ENCODE data around the gene STK10.
"Not testable (repeated sequence)": the region's sequence is repeated elsewhere in the genome, so short reads cannot be mapped to it uniquely, and the experiment has no call there.

Gene STK10

DNA sequence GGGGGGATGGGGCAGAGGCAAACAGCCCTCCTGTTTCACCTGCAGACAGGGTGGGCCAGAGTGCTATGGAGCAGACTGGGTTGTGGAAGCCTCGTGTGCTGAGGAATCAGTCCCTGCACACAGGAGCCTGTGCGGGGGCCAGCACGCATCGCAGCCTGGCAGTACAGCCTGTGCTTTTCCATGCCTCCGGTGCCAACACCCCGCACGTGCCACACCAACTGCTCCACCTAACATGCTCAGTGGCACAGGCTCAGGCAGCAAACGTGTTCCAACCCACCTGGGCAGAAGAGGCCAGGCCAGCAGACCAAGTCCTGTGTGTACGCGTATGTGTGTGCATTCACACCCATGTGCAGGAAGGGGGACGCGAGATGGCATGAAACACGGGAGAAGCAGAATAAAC lies 144.2 kb downstream of the STK10 start:
- H3K36me3 ChIP-seq (ENCODE audit: insufficient read depth, low read length): no peaks in the 10 kb centered on the region
- H3K9me3 ChIP-seq (ENCODE audit: low read depth, low read length): no peaks in the 10 kb centered on the region
- H3K9ac ChIP-seq (ENCODE audit: insufficient read length): no peak overlapping the region
- no peak overlapping the region for H3K27ac ChIP-seq
- no peak for DNase-seq (ENCODE audit: low read depth, low spot score)
- no peak for TF ChIP-seq POLR2AphosphoS5 (IDR thresholded peaks at IDR 0.05; ENCODE audit: borderline replicate concordance, low read depth, low read length)
- no peak for TF ChIP-seq FOXP2 (optimal IDR thresholded peaks at IDR 0.05; ENCODE audit: control extremely low read depth, extremely low read length, insufficient read depth)
- no peak for TF ChIP-seq EZH2 (IDR thresholded peaks at IDR 0.05)
- no peak overlapping the region for H3K4me3 ChIP-seq

DNA sequence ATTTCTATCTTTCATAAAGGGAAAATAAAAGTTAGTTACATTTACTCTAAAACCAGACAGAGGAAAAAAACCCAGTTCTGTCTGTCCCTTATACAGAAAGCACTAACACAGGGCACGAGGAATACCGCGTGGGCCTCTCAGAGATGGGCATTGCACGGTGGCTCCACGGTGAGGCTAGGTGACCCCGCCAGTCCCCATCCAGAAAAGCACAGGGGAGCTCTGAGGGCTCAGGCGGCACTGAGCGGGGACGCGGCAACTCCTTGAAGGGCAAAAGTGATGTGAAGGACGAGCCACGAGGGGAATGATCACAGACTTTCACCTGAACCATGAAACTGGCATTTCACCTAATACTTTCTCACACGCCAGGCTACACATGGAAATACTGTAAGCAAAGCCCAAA lies 145.8 kb downstream of the STK10 start:
- Histone ChIP-seq H3K4me3 (no peak overlapping the region), H3K9ac (ENCODE audit: insufficient read length) (no peak overlapping the region), H3K36me3 (ENCODE audit: insufficient read depth, low read length) (no peaks in the 10 kb centered on the region), H3K9me3 (ENCODE audit: low read depth, low read length) (no peaks in the 10 kb centered on the region), H3K27ac (no peak overlapping the region)
- no peak for TF ChIP-seq FOXP2 (optimal IDR thresholded peaks at IDR 0.05; ENCODE audit: control extremely low read depth, extremely low read length, insufficient read depth)
- no peak for TF ChIP-seq EZH2 (IDR thresholded peaks at IDR 0.05)
- TF ChIP-seq POLR2AphosphoS5 (IDR thresholded peaks at IDR 0.05; ENCODE audit: borderline replicate concordance, low read depth, low read length): no peak
- DNase-seq (ENCODE audit: low read depth, low spot score): no peak

DNA sequence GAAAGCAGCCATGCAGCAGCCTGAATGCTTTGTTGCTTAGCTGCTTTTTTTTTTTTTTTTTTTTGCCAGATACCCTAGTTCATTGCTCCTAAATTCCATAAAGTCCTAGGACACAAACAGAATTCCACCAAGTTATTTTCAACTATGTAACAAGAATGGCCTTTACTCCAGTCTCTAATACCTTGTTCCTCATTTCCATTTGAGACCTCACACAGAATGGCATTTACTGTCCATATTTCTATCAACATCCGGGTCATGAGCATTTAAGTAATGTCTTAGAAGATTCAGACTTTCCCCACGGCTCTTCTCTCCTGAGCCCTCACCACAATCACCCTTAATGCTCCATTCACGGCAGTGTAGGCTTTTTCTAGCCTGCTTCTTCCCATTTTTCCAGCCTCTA lies 149.9 kb downstream of the STK10 start:
- no peak overlapping the region for H3K4me3 ChIP-seq
- no peak overlapping the region for H3K9ac ChIP-seq (ENCODE audit: insufficient read length)
- no peak for DNase-seq (ENCODE audit: low read depth, low spot score)
- no peaks in the 10 kb centered on the region for H3K36me3 ChIP-seq (ENCODE audit: insufficient read depth, low read length)
- TF ChIP-seq EZH2 (IDR thresholded peaks at IDR 0.05) (no peak), FOXP2 (optimal IDR thresholded peaks at IDR 0.05; ENCODE audit: control extremely low read depth, extremely low read length, insufficient read depth) (no peak), POLR2AphosphoS5 (IDR thresholded peaks at IDR 0.05; ENCODE audit: borderline replicate concordance, low read depth, low read length) (no peak)
- H3K9me3 ChIP-seq (ENCODE audit: low read depth, low read length): no peaks in the 10 kb centered on the region
- H3K27ac ChIP-seq: no peak overlapping the region

DNA sequence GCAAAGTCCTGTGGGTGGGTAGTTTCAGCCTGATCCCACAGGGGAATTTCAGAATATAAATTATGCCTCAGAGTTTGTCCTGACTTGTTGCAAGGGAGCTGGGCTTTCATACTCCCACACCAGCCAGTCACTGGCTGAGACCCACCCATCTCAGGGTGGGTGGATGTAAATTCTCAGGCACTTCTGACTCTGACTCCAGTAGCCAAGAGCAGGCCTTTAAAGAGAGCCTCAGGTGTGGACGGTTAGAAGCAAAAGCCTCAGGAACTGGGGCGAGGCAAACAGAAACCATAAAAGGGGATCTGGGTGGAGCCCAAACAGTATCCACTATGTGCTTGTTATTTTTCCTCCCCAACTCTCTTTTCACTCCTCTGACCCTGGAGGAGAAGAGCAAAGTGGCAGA lies 153.0 kb downstream of the STK10 start:
- Histone ChIP-seq H3K9ac (ENCODE audit: insufficient read length) (no peak overlapping the region), H3K9me3 (ENCODE audit: low read depth, low read length) (no peaks in the 10 kb centered on the region), H3K36me3 (ENCODE audit: insufficient read depth, low read length) (no peaks in the 10 kb centered on the region), H3K4me3 (no peak overlapping the region), H3K27ac (no peak overlapping the region)
- DNase-seq (ENCODE audit: low read depth, low spot score): no peak
- no peak for TF ChIP-seq EZH2 (IDR thresholded peaks at IDR 0.05)
- TF ChIP-seq POLR2AphosphoS5 (IDR thresholded peaks at IDR 0.05; ENCODE audit: borderline replicate concordance, low read depth, low read length): no peak
- TF ChIP-seq FOXP2 (optimal IDR thresholded peaks at IDR 0.05; ENCODE audit: control extremely low read depth, extremely low read length, insufficient read depth): no peak

DNA sequence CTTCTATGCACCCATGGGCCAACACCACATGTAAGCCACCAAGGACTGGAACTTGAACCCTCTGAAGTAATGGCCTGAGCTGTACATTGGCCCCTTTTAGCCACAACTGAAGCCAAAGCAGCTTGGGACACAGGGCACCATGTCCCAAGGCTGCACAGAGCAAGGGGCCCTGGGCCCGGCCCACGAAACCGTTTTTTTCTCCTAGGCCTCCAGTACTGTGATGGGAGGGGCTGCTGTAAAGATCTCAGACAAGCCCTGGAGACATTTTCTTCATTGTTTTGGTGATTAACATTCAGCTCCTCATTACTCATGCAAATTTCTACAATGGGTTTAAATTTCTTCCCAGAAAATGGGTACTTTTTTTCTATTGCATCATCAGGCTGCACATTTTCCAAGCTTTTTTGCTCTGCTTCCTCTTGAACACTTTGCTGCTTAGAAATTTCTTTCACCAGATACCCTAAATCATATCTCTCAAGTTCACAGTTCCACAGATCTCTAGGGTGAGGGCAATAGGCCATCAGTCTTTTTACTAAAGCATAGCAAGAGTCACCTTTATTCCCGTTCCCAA lies 156.0 kb downstream of the STK10 start:
- no peak overlapping the region for H3K4me3 ChIP-seq
- no peak for TF ChIP-seq EZH2 (IDR thresholded peaks at IDR 0.05)
- H3K36me3 ChIP-seq (ENCODE audit: insufficient read depth, low read length): no peaks in the 10 kb centered on the region
- DNase-seq (ENCODE audit: low read depth, low spot score): no peak
- H3K27ac ChIP-seq: no peak overlapping the region
- H3K9ac ChIP-seq (ENCODE audit: insufficient read length): no peak overlapping the region
- no peaks in the 10 kb centered on the region for H3K9me3 ChIP-seq (ENCODE audit: low read depth, low read length)

DNA sequence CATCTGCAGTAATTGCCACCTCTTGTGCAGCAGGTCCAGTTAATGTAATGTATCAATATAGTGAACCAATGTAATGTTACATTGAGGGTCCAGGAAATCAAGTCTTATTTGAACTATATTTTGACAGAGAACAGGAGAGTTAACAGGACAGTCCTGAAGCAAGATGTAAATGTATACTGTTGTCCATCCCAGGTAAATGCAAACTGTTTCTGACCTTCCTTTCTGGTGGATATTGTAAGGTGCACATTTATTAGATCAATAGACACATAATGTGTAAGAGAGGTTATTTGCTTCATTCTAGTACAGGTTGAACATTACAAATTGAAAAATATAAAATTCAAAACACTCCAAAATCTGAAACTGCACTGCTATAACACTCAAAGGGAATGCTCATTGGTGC lies 158.1 kb downstream of the STK10 start:
- no peak overlapping the region for H3K27ac ChIP-seq
- no peaks in the 10 kb centered on the region for H3K36me3 ChIP-seq (ENCODE audit: insufficient read depth, low read length)
- TF ChIP-seq POLR2AphosphoS5 (IDR thresholded peaks at IDR 0.05; ENCODE audit: borderline replicate concordance, low read depth, low read length) (no peak), FOXP2 (optimal IDR thresholded peaks at IDR 0.05; ENCODE audit: control extremely low read depth, extremely low read length, insufficient read depth) (no peak), EZH2 (IDR thresholded peaks at IDR 0.05) (no peak)
- H3K9ac ChIP-seq (ENCODE audit: insufficient read length): no peak overlapping the region
- no peak overlapping the region for H3K4me3 ChIP-seq
- DNase-seq (ENCODE audit: low read depth, low spot score): no peak
- no peaks in the 10 kb centered on the region for H3K9me3 ChIP-seq (ENCODE audit: low read depth, low read length)

DNA sequence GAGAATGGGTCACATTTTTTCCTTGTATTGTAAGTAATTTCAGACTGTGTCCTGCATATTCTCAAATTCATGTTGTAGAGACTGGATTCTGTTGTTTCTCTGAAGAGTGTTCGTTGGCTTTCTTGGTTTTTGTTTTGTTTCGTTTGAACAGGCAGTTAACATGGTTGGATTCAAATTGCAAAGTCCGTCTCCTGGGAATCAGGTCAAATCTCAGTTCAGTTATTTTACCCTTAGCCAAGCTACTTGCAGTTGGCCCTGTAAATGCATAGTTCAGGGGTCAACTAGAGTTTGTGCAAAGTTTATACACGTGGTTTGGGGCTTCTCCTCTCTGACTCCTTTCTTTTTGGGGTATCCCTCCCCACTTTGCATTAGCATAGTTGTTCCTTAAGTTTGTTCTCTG lies 159.9 kb downstream of the STK10 start:
- no peak for TF ChIP-seq EZH2 (IDR thresholded peaks at IDR 0.05)
- no peak for TF ChIP-seq FOXP2 (optimal IDR thresholded peaks at IDR 0.05; ENCODE audit: control extremely low read depth, extremely low read length, insufficient read depth)
- Histone ChIP-seq H3K4me3 (no peak overlapping the region), H3K9ac (ENCODE audit: insufficient read length) (no peak overlapping the region), H3K9me3 (ENCODE audit: low read depth, low read length) (no peaks in the 10 kb centered on the region), H3K27ac (no peak overlapping the region), H3K36me3 (ENCODE audit: insufficient read depth, low read length) (no peaks in the 10 kb centered on the region)
- no peak for DNase-seq (ENCODE audit: low read depth, low spot score)

DNA sequence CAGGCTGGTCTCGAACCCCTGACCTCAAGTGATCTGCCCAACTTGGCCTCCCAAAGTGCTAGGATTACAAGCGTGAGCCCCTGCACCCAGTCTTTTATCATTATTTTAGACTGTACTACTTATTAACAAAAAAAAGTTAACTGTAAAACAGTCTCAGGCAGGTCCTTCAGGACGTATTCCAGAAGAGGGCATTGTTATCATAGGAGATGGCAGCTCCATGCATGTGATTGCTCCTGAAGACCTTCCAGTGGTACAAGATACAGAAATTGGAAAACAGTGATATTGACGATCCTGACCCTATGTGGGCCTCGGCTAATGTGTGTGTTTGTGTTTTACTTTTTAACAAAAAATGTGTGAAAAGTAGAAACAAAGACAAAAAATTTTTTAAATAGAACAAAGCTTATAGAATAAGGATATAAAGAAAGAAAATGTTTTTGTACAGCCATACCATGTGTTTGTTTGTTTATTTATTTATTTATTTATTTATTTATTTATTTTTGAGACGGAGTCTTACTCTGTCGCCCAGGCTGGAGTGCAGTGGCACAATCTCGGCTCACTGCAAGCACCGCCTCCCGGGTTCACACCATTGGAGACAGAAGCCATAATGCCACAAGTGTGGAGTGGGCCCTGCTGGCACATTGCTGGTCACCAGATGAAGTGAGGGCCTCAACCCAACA lies 167.8 kb downstream of the STK10 start:
- not testable (repeated sequence) for H3K9ac ChIP-seq (ENCODE audit: insufficient read length); H3K36me3 ChIP-seq (ENCODE audit: insufficient read depth, low read length); H3K9me3 ChIP-seq (ENCODE audit: low read depth, low read length); H3K27ac ChIP-seq; H3K4me3 ChIP-seq; DNase-seq (ENCODE audit: low read depth, low spot score)

DNA sequence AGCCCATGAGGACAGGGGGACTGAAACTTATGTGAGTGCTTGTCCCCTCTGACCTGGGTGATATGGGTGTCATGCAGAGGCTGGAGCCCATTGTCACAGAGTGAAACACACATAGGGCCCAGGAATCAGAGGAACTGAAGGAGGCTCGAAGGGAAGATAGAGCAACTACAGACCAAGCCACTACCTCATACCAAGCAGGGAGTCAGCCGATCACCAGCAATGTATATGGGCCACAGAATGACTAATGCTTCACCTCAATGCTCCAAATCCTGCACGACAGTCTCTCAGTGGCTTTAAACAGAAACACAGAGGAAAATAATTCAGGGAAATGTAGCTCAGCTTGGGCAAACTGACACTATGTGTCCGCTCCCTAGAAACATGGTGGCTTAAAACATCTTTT lies 172.7 kb downstream of the STK10 start:
- DNase-seq (ENCODE audit: low read depth, low spot score): no peak
- H3K9me3 ChIP-seq (ENCODE audit: low read depth, low read length): no peaks in the 10 kb centered on the region
- H3K36me3 ChIP-seq (ENCODE audit: insufficient read depth, low read length): no peaks in the 10 kb centered on the region
- no peak overlapping the region for H3K9ac ChIP-seq (ENCODE audit: insufficient read length)
- H3K4me3 ChIP-seq: no peak overlapping the region
- H3K27ac ChIP-seq: no peak overlapping the region
- TF ChIP-seq FOXP2 (optimal IDR thresholded peaks at IDR 0.05; ENCODE audit: control extremely low read depth, extremely low read length, insufficient read depth): no peak
- no peak for TF ChIP-seq POLR2AphosphoS5 (IDR thresholded peaks at IDR 0.05; ENCODE audit: borderline replicate concordance, low read depth, low read length)
- no peak for TF ChIP-seq EZH2 (IDR thresholded peaks at IDR 0.05)

Data from SK-N-MC (cell line).